Activated naive CD4-positive, alpha-beta T cell treated with anti-CD3 and anti-CD28 coated beads, Interleukin-2, amount 50 U/mL, for 16 hours (primary cell): ENCODE results near the gene DDX11.
A peak's percentile ranks its signal among the peaks of the same experiment; 100 is the strongest.
"Not testable (repeated sequence)": the region's sequence is repeated elsewhere in the genome, so short reads cannot be mapped to it uniquely, and the experiment has no call there.

ENCODE experiments used
- DNase-seq: peaks from one replicate; pipeline ENCODE4 v3.0.0-alpha.2; 2020

DDX11 gene

DNA sequence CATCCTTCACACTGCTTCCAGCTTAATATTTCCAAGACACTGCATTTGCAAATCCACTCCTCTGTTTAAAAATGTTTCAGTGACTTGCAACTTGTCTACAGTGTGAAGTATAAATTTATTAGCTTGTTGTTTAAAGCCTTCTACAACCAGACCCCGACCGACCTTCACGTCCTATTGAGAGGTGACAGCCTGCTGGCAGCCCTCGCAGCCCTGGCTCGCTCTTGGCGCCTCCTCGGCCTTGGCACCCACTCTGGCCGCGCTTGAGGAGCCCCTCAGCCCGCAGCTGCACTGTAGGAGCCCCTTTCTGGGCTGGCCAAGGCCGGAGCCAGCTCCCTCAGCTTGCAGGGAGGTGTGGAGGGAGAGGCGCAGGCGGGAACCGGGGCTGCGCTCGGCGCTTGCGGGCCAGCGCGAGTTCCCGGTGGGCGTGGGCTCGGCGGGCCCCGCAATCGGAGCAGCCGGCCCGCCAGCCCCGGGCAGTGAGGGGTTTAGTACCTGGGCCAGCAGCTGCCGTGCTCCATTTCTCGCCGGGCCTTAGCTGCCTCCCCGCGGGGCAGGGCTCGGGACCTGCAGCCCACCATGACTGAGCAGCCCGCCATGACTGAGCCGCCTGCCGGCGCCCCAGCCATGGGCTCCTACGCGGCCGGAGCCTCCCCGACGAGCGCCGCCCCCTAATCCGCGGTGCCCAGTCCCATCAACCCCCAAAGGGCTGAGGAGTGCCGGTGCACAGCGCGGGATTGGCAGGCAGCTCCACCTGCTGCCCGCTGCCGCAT, 2.5 kb upstream of the DDX11 start:
- not testable (repeated sequence) for DNase-seq

DNA sequence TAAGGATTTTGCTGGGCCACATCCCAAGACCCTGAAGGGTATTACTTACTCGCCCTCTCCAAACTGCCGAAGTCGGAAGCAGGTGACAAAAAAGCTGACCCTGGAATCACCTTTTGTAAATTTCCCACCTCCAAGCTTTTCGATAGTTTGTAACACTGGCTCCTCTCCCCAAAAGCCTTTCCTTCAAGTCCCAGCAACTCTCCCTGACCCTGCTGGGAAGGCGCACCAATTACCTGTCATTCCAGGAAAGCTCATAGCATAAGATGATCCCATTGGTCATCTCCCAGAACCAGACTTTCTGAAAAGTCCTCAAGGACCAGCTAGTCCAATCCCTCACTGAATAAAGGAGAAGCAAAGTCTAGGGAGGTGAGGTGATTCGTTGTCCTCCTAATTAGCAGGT, 698 bp upstream of the DDX11 start:
- DNase-seq = not testable (repeated sequence)

DNA sequence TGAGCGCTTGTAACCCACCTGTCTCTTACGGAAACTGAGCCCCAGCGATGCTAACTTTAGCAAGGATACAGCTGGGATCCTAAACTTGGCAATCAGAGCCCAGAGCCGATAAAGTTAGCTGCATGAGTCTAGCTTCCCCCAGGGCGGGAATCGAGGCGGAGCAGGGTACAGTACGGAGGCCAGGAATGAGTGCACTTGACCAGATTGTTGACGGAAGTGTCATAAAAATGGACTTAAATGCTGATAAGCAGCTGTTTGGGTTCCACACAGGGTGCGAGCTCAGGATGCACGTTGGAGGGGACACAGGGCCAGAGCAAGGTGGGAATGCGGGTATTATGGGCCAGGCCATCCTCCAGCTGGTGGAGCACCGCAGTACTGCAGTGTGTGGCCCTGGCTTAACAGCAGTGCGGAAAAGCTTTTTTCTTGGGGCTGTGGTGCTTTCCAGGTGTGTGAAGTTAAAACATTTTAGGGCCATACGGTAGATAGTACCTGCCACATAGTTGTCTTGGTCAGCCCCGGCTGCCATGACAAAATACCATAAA, 744 bp downstream of the DDX11 start:
- peak; percentile 44 for DNase-seq

DNA sequence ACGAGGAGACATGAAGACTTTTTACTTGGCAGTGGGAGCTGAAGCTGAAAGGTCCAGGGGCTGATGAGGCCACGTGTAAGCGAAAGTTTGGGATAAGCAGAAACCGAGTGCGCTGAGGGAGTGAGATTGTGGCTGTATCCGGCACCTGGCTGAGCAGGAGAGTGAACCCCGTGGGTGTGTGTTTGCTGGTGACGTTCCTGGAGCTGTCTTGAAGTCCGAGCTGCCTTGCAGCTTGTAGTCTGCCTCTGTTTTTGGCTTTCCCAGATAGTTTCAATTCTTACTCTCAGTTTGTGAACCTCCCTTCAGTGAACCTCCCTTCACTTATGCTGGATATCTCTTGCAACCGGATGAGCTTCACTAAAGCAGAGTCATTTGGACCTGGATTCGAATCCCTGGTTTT, 2.5 kb downstream of the DDX11 start:
- DNase-seq = not testable (repeated sequence)

DNA sequence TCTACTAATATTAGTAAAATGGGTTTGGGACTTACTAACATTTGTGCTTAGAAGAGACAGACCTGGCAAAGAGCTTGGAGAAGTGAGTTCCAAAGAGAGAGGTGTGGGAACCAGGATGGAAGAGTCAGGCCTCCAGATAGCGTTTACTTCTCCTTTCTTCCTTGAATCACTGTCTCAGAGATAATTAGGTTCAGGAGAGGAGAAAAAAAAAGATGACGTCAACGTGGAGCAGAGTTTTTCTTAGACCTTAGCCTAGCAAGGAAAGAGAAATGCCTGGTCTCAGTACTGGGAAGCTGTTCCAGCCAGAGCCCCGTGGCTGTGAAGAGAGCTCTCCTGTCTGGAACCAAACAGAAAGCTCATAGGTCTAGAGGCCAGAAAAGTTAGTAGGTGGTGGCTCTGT, 3.4 kb downstream of the DDX11 start:
- DNase-seq = not testable (repeated sequence)

DNA sequence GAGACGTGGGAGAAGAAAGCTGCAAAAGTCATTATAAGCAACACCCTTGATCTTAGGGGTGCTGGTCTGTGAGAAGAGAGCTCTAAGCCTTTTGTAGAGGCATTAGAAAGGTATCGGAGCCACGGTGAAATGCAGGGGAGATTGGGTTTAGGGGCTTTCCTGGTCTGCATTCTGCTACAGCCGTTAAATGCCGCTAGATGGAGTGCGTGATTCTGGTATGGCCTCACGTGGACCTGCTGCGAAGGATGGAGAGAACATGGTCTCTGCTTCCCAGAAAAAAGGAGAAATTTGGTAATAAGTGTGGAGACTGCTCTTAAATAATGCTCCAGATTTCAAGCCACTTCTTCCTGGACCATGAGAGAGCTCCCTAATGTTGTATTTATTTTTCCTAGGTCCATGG, 4.3 kb downstream of the DDX11 start:
- not testable (repeated sequence) for DNase-seq

DNA sequence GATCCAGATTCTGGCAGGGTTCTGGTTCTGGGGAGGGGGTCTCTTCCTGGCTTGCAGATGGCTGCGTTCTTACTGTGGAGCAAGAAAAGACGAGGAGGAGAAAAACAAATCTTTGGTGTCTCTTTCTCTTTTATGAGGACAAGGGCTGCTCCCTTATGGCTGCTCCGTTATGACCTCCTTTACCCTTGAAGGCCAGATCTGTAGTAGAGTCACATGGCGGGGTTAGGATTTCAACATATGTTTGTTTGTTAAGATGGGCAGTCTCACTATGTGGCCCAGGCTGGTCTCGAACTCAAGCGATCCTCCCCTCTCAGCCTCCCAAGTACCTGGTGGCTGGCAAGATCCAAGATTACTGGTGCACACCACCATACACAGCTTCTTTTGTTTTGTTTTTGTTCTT, 5.8 kb downstream of the DDX11 start:
- not testable (repeated sequence) for DNase-seq

DNA sequence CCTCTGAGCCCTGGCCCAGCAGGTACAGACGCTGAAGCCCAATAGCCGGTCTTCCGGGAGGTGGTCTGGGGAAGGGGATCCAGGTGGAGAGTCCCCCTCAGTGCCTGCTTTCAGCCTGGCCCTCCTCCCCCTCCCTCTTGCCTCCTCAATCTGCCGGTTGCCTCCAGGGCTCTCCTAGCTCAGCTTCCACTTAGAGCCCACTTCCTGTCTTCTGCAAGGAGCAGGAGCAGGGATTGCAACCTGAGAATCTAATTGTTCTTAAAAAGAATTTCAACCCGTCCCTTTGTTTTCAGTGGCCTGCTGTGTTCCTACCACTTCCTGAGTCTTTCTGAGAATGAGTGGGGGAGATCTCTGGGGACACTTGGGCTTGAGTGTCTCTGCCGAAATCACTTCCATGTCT, 6.6 kb downstream of the DDX11 start:
- not testable (repeated sequence) for DNase-seq

DNA sequence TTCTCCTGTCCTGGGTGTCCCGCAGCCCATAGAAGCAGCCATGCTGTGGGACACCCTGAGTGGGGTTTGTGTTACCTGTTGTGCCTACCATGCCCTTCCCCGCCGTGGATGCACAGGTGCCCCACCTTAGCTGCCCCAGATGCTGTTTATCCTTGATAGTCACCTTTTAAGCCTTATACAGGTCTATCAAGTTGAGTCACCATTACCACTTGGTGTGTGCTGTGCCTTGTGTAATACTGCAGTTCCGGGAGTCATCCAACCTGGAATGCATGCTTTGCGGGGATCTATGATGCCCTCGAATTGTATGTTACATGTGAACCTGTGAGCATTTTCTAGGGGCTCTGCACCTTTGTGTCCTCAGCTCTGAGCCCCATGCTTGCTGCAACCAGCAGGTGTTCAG, 7.6 kb downstream of the DDX11 start:
- not testable (repeated sequence) for DNase-seq

DNA sequence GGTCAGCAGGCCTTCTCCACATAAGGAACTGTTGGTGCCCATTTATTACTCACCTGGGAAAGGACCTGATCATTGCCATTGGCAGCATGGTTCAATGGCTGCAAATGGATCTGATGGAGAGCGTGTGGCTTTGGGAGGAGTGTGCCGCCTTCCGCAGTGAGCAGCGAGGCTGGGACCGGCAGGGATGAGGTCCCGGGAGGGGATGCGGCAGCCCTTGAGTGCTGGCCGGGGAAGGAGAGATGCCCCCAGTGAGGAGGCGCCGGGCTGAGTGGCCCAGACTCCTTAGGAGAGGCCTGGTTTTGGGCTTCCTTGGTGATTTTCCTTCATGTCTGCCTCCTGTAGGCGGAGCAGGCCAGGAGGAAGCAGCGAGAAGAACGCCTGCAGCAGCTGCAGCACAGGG, 10.6 kb downstream of the DDX11 start:
- not testable (repeated sequence) for DNase-seq

DNA sequence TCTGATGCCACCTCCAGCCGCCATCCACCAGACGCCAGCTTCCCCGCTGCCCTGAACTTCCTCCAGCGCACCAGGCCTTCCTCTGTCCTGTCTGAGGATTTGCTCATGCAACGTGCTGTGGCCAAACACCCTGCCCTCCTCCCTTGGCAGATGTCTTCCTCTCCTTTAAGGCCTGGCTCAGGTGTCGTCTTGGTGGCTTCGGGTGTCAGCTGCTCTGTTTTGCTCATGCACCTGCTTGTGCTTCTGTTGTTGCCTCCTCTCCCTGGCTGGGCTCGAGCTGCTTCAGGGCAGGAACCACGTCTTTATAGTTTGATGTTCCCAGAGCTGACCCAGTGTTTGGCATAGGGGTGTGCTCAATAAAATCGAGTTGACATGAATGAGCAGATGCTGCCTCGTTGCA, 12.4 kb downstream of the DDX11 start:
- not testable (repeated sequence) for DNase-seq

DNA sequence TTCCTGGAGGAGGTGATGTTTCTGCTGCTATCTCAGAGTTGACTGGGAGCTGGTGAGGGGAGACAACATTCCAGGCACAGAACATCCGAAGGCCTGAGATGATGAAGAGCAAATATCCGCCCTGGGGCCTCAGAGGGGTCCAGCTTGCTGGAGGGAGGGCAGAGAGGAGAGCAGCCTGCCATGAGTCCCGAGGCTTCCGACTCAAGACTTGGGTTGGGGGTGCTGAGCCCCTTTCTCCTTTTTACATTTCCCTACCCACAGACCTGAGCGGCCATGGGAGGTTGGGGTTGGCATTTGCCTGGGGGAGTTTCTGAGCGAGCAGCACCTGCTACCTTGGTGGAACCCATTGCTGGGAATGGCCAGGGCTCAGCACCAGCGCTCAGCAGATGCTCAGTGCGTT, 13.8 kb downstream of the DDX11 start:
- DNase-seq = not testable (repeated sequence)

DNA sequence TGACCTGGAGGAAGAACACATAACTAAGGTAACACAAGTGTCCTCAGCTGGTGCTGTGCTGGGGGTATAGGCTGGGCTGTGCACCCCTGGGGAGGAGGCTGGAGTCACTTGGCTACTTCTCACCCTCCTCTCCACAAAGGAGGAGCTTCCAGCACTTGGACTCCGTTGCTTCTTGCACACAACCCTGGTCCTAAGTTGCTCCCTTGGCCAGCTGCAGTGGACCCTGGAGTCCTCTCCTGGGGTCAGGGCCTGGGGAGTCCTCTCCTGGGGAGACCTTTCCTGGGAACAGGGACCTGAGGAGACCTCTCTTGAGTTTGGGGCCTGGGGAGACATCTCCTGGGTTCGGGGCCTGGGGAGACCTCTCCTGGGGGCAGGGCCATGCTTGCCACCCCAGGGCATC, 14.3 kb downstream of the DDX11 start:
- DNase-seq = not testable (repeated sequence)

DNA sequence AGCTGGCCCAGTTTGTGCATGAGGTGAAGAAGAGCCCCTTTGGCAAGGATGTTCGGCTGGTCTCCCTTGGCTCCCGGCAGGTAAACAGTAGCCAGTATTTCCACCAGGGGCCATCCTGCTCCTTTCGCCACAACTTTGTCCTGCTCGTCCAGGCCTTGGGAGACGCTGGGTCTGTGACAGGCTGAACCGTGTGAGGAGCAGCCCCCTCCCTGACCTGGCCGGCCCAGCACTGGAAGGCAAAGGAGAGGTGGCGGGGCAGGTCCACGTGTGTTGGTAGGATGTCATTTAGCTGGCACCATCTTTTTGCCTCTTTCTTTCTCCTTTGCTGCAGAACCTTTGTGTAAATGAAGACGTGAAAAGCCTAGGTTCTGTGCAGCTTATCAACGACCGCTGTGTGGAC, 15.4 kb downstream of the DDX11 start:
- DNase-seq = no peak

DNA sequence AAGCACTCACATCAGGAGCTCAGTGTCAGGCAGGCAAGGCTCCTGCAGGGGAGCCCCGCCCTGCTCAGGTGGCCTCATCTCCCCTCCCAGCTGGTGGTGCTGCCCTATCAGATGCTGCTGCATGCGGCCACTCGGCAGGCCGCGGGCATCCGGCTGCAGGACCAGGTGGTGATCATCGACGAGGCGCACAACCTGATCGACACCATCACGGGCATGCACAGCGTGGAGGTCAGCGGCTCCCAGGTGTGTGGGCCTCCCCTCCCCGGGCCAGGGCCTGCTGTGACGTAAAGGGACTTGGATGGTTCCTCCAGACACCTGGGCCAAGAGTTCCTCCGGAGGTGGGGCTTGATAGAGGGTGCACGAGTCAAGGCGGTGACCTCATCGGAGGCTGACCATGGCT, 18.0 kb downstream of the DDX11 start:
- not testable (repeated sequence) for DNase-seq

DNA sequence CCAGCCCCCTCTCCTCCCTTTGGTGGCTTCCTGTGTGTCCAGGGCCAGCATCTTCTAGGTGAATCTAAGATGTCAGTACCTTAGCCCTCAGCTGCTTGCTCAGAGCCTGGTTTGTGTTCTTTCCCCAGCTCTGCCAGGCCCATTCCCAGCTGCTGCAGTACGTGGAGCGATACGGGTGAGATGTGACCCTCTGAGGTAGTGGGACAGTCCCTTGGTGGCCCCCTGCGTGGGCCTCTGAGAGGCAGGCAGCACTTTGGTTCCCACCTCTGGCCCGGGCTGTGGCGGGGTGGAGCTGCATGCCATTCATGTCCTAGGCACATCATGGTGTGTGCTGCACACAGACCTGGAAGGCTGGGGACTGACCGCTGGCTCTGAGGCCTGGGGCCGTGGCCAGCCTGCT, 19.1 kb downstream of the DDX11 start:
- DNase-seq = not testable (repeated sequence)

DNA sequence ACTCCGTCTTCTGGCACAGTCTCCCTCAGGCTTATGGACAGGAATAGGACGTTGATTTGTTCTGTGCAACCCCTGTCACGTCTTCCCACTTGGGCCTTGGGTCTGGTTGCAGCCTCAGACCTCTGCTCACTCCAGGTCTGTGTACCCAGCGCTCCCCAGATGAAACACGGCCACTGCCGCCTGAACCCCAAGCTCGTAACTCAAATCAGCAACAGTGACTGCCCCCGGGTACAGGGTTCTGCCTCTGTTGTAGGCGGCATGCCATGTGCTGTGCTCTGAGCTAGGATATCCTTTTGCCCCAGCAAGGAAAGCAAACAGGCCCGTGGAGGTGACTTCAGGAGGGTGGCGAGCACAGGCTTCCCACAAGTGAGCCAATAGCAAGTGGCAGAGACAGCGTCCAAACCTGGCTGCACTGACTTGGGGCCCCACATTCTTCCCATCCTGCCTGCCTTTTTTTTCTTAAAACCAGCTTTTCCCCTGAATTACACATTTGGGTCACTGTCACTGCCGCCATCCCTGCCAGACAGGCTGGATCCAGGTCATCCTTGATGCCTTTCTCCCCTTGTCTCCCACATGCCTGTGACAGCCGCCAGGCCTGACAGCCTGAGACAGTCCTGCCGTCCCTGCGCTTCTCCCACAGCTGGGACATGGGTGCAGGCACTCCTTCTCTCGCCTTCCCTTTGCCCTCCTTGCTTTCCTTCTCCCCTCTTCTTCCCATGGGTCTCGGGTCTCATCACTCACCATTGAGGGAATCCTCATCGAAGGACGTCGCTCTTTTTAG, 21.6 kb downstream of the DDX11 start:
- not testable (repeated sequence) for DNase-seq

DNA sequence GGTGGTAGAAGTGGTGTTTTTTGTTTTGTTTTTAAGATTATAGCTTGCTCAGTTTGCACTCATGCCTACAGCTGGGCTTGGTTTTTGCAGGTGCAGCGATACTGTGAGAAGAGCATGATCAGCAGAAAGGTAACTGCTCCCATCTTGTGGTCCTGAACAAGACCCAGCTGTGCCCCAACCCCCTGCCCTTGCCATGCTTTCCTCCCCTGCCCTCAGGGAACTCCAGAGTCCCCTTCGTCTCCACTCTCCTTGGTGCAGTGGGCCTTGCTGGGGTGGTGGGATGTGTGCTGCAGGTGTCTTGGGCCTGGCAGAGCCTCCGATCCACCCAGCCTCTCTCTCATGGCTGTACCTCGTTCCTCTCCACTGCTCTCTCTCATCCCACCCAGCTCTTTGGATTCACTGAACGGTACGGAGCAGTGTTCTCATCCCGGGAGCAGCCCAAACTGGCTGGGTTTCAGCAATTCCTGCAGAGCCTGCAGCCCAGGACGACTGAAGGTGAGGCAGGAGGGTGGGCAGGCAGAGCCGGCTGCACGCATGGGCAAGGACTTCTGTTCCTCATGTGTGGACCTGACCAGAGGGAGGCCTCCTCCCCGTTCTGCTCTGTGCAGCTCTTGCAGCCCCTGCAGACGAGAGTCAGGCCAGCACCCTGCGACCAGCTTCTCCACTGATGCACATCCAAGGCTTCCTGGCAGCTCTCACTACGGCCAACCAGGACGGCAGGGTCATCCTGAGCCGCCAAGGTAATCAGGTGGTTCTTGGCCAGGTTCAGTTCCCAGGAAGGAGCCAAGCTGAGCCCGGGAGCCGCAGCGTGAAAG, 22.8 kb downstream of the DDX11 start:
- not testable (repeated sequence) for DNase-seq

DNA sequence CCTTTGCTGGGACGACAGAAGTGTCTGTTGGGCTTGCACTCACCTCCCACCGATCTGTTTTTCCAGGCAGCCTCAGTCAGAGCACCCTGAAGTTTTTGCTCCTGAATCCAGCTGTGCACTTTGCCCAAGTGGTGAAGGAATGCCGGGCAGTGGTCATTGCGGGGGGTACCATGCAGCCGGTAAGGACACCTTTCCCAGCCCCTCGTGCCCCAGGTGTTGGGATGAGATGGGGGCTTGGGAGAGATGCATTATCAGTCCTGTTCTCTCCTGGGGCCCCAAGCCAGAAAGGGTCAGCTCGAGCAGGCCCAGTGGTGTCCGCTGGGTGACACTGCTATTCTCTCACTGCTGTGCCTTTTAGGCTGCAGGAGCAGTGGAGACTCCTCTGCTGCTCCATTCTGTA, 24.2 kb downstream of the DDX11 start:
- not testable (repeated sequence) for DNase-seq

DNA sequence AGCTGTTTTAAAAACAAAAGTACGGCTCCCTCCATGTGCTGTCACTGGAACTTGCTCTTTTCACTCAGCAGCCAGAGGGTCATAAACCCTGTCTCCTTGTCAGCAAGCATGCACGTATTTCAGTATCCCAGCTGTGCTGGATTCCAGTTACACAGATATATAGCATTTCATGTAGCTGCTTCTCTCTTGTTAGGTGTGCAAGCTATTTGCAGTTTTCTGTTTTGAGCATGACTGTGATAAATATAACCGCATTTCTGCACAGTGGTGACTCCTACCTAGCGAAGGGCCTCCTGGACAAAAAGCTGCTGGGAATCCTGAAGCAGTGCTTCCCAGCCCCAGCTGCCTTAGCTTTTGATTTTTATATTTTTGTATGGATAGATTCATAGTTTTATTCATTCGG, 24.7 kb downstream of the DDX11 start:
- DNase-seq = not testable (repeated sequence)

DNA sequence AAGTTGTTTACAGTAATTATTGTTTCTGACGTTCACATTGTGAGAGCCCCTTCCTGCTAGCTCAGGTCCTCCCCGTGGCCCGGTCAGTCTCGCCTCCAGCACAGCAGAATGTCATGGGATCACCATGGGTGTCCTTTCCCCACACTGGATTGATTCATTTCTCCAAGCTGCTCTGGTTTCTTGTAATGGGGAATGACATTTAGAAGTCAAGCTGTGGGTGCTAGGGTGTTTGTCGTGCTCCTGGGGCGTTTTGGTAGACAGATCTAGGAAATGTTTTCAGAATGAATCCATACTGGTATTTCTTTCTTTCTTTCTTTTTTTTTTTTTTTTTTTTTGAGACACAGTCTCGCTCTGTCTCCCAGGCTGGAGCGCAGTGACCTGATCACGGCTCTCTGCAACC, 25.1 kb downstream of the DDX11 start:
- DNase-seq = not testable (repeated sequence)

DNA sequence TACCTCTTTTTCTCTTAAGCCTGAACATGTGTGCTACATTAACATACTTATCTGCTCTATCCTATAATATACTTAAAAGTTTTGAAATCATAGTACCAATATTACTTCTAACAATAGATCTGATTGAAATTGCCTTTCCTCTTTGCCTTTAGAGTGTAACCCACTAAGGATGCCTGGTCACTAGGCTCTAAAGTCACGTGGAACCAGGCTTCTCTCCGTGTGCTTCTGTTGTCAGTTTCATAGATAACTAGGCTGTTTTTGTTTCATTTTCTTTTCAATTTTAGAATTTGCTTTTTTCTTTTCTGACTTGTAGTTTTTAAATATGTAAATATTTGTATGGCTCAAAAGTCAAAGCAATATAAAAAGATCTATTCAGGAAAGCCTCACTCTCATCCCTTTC, 25.8 kb downstream of the DDX11 start:
- DNase-seq = not testable (repeated sequence)
